HepG2 (cell line): ENCODE data around the gene HHIPL2.

Experiments used
- HNRNPK ChIP-seq: fragments of 200-400 bp; formaldehyde crosslinking; IDR thresholded peaks from 2 replicates; pipeline ENCODE4 v1.6.1; 2018; ENCODE audit warnings: low read length, low read depth, moderate library complexity, mild to moderate bottlenecking; ENCODE audit not compliant: poor library complexity, severe bottlenecking
- KLF9 ChIP-seq: IDR thresholded peaks from 2 replicates; pipeline ENCODE4 v1.6.1; 2016; ENCODE audit warnings: low read depth
- PAF1 ChIP-seq: IDR thresholded peaks from 2 replicates; pipeline ENCODE4 v1.6.1; 2016; ENCODE audit warnings: missing genetic modification reagents, missing compliant biosample characterization
- PCBP2 ChIP-seq: fragments of 200-400 bp; formaldehyde crosslinking; optimal IDR thresholded peaks from 2 replicates; pipeline ENCODE3; 2018; ENCODE audit warnings: low read length, low read depth; ENCODE audit not compliant: poor library complexity, severe bottlenecking
- SIN3A ChIP-seq: IDR thresholded peaks from 2 replicates; pipeline ENCODE4 v1.6.1; 2011; ENCODE audit warnings: low read depth, mild to moderate bottlenecking, control low read depth, low read length, borderline replicate concordance
- TAF1 ChIP-seq: sonication (generic); formaldehyde crosslinking; IDR thresholded peaks from 2 replicates; pipeline ENCODE4 v1.4.0; 2020; ENCODE audit warnings: missing genetic modification reagents
- TCF12 ChIP-seq, 2 experiments: fragments of 450-650 bp in 1 of 2; sonication (generic) in 1 of 2; formaldehyde crosslinking in 1 of 2; IDR thresholded peaks; 2 replicates each; pipeline versions ENCODE4 v1.6.1 to v1.8.0; 2017 to 2022; ENCODE audit warnings: antibody characterized with exemption in 1 of 2, mild to moderate bottlenecking in 1 of 2, missing genetic modification reagents in 1 of 2, moderate library complexity in 1 of 2
- THAP7 ChIP-seq: sonication (generic); formaldehyde crosslinking; IDR thresholded peaks from 2 replicates; pipeline ENCODE4 v1.8.1; 2023; ENCODE audit warnings: mild to moderate bottlenecking, missing genetic modification reagents
- ZBTB8A ChIP-seq: sonication (generic); formaldehyde crosslinking; IDR thresholded peaks from 2 replicates; pipeline ENCODE4 v1.4.0; 2020; ENCODE audit warnings: mild to moderate bottlenecking, low read depth, missing genetic modification reagents, borderline replicate concordance
- ZKSCAN1 ChIP-seq: fragments of 150-350 bp; IDR thresholded peaks from 2 replicates; pipeline ENCODE4 v1.6.1; 2014; ENCODE audit warnings: low read length
- TF ChIP-seq, protein P1 (sequence below): sonication (generic); formaldehyde crosslinking; IDR thresholded peaks from 2 replicates; pipeline ENCODE4 v1.4.0; 2020; ENCODE audit warnings: missing genetic modification reagents

- TF ChIP-seq THAP7 (CRISPR knock-in tag) (no peak), TCF12 (IDR thresholded peaks at IDR 0.05) (no peak), TCF12 (CRISPR knock-in tag; IDR thresholded peaks at IDR 0.05) (no peak), ZBTB8A (CRISPR knock-in tag) (no peak), TAF1 (CRISPR knock-in tag) (no peak), PAF1 (CRISPR knock-in tag) (no peak), SIN3A (no peak), ZKSCAN1 (no peak), PCBP2 (no peak), HNRNPK (no peak), KLF9 (CRISPR knock-in tag) (no peak)
- TF ChIP-seq, protein P1, sequence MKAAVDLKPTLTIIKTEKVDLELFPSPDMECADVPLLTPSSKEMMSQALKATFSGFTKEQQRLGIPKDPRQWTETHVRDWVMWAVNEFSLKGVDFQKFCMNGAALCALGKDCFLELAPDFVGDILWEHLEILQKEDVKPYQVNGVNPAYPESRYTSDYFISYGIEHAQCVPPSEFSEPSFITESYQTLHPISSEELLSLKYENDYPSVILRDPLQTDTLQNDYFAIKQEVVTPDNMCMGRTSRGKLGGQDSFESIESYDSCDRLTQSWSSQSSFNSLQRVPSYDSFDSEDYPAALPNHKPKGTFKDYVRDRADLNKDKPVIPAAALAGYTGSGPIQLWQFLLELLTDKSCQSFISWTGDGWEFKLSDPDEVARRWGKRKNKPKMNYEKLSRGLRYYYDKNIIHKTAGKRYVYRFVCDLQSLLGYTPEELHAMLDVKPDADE (CRISPR knock-in tag) = no peak
Observed at GRCh38 chr1:222570837-222571236, 22.9 kb upstream of the HHIPL2 start.
